ENCODE results near the gene PGC.

The PGC gene

GRCh38 chr6:41747256-41748101 is at the start of gene PGC:
PGC (minus strand) TSS chr6:41747397; CDS start chr6:41747334, 63 bp downstream.
- no peak for DNase-seq (ENCODE audit: low read depth in 2 of 2)

DNA sequence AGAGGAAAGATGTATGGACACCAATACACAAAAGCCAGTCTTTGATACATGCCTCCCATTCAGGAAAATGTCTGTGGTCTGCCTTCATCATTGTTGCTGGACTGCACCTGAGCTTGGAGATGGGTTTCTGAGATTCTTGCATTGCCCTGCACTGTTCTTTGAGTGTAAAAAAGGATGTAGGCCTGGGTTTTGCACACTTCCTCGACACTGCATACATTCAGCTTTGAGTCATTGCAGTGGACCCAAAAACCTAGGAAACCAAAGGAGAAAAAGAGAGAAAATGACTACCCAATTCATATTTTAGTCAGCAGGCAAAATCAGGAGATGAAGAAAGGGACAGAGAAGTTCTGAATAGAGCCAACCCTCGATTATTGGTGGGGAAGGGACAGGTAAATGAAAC is 49.3 kb upstream of the PGC start:
- DNase-seq (ENCODE audit: low read depth in 2 of 2), result no peak

GRCh38 chr6:41791984-41792383 is 44.8 kb upstream of the PGC start:
- no peak for DNase-seq (ENCODE audit: low read depth in 2 of 2)

DNA sequence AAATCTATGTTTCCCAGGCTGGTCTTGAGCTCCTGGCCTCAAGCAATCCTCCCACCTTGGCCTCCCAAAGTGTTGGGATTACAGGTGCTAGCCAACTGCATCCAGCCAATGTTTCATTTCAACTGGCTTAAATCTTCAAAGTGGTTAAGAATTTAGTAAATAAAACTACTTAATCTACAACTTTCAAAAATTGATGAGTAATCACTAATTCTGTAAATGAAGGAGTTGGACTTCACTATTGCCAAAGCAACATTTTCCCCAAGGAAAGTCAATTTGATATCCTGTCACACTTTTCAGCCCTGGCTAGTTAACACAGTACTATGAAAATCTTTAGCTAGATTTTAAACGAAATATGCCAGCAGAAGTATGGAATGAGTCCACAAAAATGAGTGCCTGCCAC is 44.1 kb upstream of the PGC start:
- no peak for DNase-seq (ENCODE audit: low read depth in 2 of 2)

DNA sequence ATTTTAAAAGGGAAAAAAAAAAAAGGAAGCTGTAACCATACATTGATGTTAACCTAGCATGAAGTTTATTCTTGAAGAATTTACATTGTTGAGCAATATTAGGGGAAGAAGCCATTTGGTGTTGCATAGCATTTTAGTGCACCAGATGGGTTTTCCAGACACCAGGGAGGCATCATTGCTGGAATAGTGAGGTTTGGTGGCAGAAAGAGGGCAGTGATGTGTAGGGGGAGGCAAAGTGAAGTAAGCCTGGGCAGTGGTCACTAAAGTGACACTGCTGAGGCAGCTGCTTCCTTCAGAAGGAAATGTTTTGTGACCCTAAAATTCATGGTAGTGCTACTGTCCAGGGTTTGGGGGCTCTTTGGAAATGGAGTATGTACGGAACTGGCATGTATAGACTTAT is 42.8 kb upstream of the PGC start:
- no peak for DNase-seq (ENCODE audit: low read depth in 2 of 2)

GRCh38 chr6:41789390-41789724 is 42.2 kb upstream of the PGC start:
- no peak for DNase-seq (ENCODE audit: low read depth in 2 of 2)

GRCh38 chr6:41787219-41787917 is 40.2 kb upstream of the PGC start, which contains the start of gene TOMM6:
TOMM6 (plus strand) TSS chr6:41787694; CDS start chr6:41787698, 4 bp downstream.
- DNase-seq (ENCODE audit: low read depth in 2 of 2), result peak; percentile 92 to 94

DNA sequence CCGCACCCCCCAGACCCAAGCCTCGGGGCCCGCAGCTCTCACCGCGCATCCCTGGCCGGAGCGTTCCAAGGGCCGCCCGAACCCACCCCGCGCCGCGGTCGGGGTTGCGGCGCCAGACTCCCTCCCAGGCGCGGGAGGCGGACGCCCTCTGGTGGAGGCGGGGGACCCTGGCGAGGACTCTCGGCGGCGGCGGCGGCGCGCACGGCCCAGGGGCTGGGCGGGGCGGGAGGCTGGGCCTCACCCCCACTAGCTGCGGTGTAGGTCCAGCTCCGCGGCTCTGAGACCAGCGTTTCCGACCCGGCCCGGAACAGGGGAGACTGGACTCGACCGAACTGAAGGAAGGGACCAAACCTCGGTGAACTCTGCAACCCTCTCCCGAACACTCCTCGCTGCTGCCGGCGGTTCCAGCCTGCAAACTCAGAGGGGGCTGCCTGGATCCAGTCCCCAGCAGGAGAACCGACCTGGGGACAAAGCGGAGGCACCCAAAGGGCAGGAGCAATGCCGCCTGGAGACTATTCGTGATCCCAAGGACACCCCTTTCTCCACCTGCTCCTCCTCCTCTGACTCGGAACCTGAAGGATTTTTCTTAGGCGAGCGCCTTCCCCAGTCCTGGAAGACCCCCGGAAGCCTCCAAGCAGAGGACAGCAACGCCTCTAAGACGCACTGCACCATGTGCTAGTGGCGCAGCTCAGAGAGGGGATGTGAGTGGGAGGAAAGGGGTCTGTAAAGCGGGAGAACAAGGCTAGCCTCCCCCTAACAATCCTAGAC is 39.4 kb upstream of the PGC start:
- peak; percentile 83 to 84 for DNase-seq (ENCODE audit: low read depth in 2 of 2)

GRCh38 chr6:41785689-41786450 is 38.7 kb upstream of the PGC start:
- no peak for DNase-seq (ENCODE audit: low read depth in 2 of 2)

- no peak for DNase-seq (ENCODE audit: low read depth in 2 of 2)
Measured at GRCh38 chr6:41785254-41785653, 38.1 kb upstream of the PGC start.

- no peak for DNase-seq (ENCODE audit: low read depth in 2 of 2)
Measured at GRCh38 chr6:41784581-41785171, 37.5 kb upstream of the PGC start.

DNA sequence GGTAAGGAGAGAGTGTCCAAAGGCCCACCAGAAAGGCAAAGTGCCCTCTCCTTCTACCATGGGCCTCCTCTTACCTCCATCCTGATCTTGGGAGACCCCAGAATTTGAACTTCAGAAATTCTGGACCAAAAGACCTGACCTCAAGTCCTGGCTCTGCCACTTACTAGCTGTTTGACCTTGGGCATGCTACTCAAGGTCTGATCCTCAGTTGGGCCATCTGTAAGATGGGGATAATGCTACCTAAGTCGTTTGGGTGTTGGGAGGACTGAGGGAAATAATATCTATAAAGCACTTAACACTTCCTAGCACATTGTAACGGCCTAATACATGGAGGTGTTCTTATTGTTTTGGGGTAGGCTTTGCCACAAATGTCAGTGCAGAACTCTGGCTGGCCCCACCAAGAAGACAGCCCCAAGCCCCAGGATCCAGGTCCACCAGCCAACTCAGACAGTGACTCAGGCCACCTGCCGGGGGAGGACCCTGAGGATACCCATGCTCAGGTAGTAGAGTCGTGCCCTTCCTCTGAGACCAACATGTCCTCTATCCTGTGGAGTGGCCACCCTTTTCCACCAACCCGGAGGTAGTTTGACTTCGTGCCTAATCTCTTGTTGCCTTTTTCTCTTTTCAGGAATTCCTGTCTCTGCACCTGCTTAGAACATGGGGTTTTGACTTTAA is 36.0 kb upstream of the PGC start:
- DNase-seq (ENCODE audit: low read depth in 2 of 2), result no peak

DNA sequence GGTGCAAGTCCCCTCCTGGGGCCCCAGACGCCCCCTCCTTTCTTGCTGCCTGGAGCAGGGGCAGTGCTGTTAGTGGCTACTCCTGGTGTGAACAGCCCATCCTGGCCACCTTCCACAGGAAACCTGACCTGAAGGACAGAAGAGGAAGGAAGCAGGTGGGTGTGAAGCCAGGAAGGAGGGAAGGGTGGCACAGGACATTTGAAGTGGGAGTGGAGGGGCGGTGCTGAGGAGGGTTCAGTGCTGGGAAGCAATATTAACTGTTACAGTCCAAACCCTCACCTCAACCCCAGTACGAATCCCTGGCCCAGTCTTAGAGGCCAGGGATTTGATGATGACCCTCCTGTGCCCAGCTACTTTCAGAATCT is 34.2 kb upstream of the PGC start:
- DNase-seq (ENCODE audit: low read depth in 2 of 2), result no peak

DNA sequence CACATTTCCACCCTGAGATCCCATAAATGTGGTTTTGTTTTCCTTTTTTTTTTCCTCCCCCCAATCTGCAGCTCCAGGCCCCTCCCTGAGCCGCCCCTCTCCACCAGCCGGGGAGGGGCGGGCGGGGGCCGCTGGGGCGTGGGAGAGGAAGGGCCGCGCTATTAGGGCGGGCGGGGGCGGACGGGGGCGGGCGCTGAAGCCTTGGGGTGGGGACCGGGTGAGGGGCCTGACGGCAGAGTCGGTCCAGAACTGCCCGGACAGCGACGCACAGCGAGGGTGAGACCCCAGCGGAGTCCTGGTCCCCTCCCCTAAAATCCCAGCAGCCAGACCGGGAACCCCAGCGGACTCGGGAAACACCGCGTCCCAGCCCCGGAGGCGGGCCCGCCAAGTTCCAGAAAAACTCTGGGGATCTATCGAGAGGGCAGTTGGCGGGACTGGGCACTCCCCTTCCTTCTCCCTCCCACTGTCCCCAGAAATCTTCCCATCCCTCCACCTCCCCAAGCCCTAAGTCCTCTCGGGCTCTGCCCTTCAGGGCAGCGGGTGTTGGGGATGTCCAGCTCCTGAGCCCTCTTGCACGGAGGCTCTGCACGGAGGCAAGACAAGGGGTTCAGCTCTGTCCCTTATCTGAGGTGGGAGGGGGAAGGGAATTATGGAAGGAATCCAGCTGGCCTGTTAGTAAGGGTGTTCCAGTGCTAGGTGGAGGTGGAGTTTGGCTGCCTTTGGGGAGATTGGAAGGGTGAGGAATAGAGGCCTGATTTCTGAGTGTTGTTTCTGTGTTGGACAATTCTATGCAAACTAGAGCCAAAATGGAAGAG is 33.6 kb upstream of the PGC start, which contains the start of gene PRICKLE4:
TSS of gene PRICKLE4 (plus strand) at position 232 of the 815 bp plus-strand sequence. CDS start 2,692 bp downstream, outside the sequence.
- DNase-seq (ENCODE audit: low read depth in 2 of 2), result no peak

DNA sequence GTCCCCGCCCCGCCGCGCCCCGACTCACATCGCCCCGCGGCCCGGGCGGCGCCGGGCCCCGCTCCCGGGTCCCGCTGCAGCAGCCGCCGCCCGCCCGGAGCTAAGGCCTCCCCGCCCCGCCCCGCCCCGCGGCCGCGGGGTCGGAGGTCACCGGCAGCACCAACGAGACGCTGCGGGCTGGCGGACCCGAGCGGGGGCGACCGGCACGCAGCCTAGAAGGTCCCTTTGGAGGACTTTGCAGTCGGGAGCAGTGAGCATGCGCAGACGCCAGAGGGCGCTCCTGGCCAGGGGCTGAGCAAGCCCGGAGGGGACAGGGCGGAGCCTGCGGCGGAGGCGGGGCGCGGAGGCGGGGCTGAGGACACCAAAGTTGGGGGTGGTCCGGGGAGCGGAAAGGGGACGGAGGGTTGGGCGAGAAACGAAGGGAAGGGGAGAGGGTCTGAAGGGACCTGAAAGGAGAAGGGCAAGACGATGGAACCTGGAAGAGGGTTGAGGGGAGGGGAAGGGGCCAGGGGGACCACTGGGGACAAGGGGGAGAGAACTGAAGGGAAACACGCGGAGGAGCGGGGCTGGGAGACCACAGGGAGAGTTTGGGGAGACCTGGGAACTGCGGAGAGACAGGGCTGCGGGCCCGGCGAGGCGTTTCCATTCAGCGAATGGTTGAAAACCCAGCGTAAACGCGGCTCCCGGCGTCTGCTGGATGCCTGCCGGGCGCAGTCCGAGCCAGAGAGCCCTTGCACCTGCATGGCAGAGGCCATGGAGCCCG is 32.8 kb upstream of the PGC start, which contains the start of gene FRS3:
TSS of gene FRS3 (minus strand) at position 113 of the 763 bp plus-strand sequence. CDS start 2,913 bp downstream, outside the sequence.
- DNase-seq (ENCODE audit: low read depth in 2 of 2), result peak; percentile 99 to 100

DNA sequence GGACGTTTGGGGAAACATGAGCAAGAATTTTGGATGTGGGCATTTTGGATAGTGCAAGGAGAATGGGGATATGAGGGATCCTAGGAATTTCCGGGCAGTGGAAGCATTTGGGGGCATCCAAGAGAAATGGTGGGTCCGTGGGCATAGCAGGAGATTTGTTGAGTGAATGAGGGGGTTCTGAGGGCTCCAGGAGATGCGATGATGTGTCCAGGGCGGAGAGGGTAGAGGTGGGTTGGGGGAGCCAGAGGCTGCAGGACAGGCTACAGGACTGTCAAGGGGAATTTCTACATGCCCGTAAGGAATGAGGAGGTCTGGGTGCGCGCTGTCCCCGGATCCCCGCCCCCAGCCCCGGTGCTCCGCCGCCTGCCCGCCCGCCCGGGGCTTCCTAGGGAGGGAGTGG is 32.1 kb upstream of the PGC start:
- DNase-seq (ENCODE audit: low read depth in 2 of 2), result no peak

DNA sequence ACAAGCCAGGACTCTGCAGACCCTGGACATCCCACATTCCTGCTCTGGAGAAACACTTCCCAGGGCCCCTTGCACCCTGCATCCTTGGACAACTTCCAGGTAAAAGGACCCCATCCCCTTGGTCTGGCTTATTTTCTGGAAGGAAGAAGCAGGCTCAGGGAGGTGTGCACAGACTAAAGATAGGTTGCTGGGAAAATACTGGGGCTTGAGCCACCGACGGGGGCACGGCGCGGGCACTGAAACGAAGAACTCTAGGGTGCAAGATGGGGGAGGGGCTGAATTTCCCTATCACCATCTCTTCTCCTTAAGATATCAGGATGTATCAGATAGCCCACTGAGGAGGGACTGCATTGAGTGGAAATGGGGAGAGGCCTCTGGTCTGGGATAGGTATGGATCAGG is 31.7 kb upstream of the PGC start:
- no peak for DNase-seq (ENCODE audit: low read depth in 2 of 2)

DNA sequence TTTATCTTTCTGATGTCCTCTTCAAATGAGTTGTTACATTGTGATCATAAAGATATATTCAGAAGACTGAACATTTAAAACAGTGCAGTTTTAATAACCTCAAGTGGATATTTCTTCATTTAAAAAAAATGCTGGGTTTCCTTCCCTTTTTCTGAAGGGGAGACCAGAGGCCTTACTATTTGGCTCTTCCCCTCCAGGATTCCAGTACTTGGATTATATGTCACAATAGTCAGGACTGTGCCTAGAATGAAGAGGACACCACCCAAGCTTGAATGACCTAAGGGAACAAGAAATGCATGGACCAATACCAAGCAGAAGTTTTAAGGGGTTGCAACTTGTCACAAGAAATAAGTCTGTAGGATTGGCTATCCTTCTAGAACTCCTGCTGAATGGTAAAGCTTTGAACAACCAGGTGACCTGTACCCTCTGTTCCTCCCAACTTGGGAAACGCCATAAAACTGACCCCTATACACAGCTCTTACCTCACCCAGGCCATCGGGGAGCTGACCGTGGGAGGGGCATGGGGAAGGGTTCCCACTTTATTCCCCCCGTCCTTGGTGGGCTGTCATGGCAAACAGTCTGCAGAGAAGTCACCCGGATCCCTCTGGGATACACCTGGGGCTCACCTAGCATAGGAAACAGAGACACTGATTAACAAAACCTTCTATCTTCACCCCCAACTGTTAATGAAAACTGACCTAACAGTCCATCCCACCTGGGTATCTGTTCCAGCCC is 30.5 kb upstream of the PGC start:
- DNase-seq (ENCODE audit: low read depth in 2 of 2), result no peak
